T-helper 1 cell treated with Interleukin-12 subunit alpha and Interleukin-12 subunit beta and Interleukin-4 antibody, amounts not matched to agents 30 ng/mL and 1 ng/mL, for 36 hours (primary cell): Measurements from ENCODE around the gene TGFBR2. TPM values are rescaled to one million over a fixed set of nuclear protein-coding genes. Genes with fewer than 3 reads are reported as not detected.

Experiments used
- intact Hi-C: fragments of 100-400 bp; cut with micrococcal nuclease; formaldehyde crosslinking; loops from one replicate; pipeline ENCODE4 v1.15.1; 2024
- total RNA-seq: library from RNA; stranded (reverse); gene quantifications from 2 replicates; pipeline ENCODE4 v1.2.3, GENCODE V29; 2022

Gene TGFBR2
- total RNA-seq = 58.3 and 58.7 TPM in 2 replicates

DNA sequence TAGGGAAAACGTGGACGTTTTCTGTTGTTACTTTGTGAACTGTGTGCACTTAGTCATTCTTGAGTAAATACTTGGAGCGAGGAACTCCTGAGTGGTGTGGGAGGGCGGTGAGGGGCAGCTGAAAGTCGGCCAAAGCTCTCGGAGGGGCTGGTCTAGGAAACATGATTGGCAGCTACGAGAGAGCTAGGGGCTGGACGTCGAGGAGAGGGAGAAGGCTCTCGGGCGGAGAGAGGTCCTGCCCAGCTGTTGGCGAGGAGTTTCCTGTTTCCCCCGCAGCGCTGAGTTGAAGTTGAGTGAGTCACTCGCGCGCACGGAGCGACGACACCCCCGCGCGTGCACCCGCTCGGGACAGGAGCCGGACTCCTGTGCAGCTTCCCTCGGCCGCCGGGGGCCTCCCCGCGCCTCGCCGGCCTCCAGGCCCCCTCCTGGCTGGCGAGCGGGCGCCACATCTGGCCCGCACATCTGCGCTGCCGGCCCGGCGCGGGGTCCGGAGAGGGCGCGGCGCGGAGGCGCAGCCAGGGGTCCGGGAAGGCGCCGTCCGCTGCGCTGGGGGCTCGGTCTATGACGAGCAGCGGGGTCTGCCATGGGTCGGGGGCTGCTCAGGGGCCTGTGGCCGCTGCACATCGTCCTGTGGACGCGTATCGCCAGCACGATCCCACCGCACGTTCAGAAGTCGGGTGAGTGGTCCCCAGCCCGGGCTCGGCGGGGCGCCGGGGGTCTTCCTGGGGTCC is at the start of gene TGFBR2:
Gene TGFBR2, plus strand, starts transcription at position 301 of the 731 bp plus-strand sequence. Its CDS starts 283 bp downstream, at position 584.
- intact Hi-C loops = loop anchor here (1.0 to 10.0 kb wide), 10 partner anchors 14 to 1322 kb away; partner anchors contain the start of gene RBMS3

DNA sequence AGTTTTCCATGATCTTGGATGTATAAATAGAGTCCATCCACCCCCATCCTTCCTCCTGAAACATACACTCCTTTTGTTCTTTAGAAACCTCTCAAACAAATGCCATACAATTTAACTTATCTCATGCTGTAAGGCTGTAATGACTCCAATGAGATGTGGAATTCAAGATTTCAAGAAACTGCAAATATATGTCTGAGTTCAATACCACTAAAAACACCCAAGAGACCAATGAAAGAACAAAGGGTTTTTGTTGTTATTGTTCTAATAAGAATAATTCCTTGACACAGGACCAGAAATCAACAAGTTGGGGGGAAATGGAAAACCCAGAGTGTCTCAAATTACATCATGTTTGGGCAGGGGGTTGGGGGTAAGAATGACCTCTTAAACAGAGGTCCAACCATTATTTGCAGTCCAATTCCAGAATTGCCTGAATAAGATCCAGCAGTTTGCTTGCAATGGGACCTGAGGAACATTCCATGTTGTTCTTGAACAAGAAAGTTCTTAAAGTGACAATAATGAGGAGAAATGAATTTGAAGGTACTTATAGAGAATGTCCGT is 48.6 kb upstream of the TGFBR2 start:
- intact Hi-C loops = no loop called here

DNA sequence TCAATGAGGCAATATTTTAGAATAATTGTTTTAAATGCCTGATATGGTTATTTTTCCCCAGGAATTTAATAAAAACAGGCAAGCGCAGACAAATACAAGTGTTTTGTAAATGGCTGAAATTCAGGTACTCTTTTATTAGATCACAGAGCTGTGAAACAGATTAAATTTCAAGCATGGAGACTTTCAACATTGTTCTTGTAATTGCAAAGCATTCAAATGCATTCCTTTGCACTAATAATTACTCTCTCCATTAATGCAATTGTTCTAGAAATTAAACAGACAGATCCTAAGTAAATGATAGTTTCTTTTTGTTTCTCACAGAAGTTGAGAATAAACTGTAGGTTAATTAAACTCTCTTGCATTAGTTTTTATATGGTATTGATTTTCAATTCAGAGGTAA is 42.4 kb upstream of the TGFBR2 start:
- intact Hi-C loops = no loop called here

DNA sequence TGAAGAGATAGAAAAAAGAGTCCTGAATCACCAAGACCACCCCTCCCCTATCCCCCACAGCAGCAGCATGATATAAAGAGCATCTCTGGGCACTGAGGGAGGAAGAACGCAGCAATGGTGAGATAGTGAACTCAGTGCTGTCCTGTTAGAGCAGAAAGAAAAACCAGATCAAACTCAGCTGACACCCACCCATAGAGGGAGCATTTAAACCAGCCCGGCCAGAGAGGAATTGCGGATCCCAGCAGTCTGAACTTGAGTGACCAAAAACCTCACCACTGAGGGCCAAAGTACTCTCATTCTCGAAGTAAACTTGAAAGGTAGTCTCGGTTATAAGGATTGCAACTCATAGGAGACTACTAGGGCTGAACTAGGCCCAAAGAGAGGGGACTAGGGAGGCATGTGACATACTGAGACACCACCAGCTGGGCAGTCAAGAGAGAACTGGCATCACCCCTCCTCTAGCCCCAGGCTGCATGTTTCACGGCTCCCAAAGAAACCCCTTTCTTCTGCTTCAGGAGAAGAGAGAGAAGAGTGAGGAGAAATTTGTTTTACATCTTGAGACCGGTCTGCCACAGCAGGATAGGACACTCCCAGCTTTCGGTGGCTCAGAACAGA is 39.2 kb upstream of the TGFBR2 start:
- intact Hi-C loops = no loop called here

DNA sequence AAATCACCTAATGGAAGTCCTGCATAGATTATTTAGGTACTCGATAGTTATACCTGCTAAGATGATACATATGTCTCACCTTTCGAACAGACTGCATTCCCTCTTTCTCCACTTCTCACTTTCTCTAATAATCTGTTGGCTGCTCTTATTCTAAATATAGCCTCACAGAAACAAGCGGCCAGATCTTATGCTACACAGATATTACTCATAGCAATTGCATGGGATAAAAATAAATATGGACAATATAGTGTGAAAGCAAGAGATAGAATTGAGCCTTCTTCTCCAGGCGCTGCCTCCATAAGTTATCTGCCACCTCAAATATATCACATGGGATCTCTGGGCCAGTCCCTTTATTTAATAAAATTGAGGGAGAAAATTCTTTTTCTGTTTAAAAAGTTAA is 29.5 kb upstream of the TGFBR2 start:
- intact Hi-C loops = no loop called here

DNA sequence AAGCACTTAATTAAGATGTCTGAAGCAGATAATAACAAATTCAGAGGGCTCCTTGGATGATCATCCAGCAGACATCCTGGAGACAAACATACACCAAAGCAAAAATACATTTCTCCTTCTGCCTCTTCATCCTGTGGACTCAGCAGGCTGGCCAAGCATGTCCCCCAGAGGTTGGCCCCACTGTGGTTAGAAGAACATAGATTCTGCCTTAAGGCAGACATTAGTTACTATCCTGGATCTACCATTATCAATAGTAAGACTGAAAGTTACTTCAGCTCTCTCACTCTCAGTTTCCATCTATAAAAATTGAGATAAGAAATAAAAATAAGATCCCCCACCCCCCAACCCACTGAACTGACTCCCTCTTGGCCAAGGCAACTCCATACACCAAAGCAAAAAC is 28.6 kb upstream of the TGFBR2 start:
- intact Hi-C loops = no loop called here

DNA sequence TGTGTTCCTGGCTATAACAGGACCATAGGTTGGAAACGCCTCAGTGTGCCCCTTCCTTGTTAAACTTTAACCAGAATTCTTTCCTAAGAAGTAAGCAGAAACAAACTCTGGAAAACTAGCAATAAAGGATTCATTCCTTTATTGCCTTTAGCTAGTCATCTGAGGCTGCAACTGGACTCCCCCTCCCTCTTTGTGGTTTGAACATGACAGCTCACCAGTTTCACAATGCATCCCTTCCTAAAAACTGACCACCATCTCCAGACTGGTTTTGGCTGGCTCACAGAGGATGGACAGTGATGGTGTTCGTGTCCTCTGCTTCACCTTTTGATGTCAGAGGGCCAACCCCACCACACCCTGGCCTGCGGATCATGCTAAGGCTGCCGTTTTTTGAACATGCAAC is 27.9 kb upstream of the TGFBR2 start:
- intact Hi-C loops = no loop called here

DNA sequence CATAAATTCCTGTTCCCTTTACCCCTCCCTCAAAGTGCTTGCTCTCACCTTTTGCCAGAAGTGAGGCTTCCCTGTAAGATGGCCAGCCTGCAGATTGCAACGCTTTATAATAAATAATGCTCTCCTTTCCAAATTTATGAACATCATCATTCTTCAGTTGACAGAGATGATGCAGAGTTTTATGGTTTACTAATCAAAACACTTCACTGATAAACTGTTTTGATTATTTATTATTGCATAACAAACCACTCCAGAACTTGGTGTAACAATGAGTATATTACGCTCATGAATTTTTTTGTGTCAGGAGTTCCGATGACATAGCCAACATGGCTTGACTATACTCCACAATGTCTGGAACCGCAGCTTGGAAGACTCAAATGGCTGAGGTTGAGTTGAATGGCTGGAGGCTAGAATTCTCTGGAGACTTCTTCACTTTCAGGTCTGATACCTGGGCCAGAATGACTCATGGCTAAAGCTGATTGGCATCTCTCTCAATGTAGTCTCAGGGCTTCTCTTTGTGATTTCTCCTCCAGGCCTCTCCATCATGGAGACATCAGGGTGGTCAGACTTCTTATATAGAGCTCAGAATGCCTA is 27.3 kb upstream of the TGFBR2 start:
- intact Hi-C loops = no loop called here

DNA sequence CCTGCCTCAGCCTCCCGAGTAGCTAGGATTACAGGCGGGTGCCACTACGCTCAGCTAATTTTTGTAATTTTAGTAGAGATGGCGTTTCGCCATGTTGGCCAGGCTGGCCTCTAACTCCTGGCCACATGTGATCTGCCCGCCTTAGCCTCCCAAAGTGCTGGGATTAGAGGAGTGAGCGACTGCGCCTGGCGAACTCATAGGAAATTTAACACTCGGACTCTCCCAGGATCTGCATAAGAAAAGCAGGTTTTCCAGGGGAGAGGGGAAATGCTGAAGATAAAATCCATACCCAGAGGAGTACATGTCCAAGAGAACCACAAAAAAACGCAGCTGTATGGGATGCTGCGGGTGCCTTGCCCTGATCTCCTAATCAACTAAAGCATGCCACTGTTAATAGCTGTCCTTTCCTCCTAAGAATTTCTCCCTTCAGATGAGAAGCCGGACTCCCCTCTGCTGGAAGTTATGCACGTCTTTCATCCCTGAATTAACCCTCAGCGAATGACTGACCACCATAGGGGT is 25.3 kb upstream of the TGFBR2 start:
- intact Hi-C loops = no loop called here

DNA sequence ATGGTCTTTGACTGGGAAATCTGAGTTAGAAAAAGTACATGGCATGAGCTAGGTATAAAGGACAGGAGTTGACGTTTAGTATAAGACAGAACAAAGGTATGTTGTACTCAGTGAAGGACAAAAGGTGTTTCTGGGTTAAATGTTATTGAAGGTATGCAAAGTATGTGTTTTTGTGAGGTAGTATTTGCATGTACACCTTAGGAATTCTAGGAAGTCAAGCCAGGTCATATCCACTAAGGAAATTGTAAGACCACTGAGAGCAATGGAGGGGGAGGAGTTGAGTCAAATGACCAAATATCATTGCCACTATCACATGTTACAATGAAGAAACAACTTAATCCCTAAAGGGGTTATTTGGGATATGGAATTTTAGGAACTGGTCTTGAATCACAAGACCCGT is 24.4 kb upstream of the TGFBR2 start:
- intact Hi-C loops = no loop called here

DNA sequence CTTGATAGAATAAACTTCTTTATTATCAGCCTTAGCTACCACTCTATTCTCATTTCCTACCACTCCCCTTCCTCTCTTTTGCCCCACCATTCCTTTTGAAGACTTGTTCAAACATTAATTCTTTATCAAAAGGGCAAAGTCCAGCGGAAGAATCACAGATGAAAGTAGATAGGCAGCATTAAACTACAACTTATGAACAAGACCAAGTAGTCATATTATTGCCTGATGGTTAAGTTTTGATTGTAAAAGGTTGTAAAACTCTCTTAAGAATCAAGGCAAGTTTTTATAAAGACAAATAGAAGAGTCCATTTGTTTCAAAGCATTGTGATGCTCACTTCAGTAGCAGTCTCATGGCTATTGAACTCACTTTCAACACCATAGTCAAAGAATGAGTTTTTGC is 22.4 kb upstream of the TGFBR2 start:
- intact Hi-C loops = no loop called here

DNA sequence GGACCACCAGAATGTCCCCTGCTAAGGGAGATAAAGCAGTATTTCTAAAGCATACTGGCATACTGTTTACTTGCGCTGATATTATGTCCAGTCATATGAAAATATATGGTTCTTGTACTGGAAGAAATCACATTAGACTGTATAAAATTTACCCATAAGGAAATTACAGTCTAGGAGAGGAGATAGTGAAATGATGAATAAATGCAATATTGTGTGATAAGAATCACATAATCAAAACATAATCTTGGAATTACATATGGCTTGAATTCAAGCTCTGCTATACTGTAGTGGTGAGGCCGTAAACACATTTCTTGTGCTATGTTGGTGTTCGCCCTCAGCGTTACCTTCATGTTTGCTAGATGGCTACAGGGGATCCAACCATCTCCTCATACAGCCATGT is 20.7 kb upstream of the TGFBR2 start:
- intact Hi-C loops = no loop called here

DNA sequence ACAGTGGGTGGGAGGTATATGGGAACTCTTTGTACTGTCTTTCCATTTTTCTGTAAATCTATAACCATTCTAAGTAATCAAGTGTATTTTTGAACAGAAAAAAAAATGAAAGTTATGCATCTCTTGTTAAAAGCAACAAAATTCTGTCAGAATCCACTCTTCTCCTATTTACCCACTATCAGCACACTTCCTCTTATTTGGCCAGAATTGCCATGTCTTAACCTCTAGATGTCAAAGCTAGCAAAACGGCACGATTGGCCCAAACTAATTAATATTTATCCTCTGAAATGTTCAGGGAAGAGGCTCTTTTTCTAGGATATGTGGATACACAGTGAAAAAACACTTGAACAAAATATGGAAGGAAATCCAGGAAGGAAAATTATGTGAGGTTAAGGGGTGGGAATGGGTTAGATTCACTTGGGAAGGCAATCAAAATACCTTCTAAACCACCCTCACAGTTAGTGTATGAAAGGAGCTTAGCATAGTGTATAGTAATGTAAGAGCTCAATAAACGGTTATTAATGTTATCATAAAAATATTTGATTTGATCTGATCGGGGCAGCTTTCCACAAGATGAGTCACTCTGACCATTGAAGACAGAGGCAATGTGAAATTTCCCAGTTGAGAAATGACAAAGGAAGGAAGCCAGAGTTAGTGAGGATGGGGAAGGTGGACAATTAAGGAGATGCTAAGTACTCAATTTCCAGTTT is 20.1 kb upstream of the TGFBR2 start:
- intact Hi-C loops = no loop called here

DNA sequence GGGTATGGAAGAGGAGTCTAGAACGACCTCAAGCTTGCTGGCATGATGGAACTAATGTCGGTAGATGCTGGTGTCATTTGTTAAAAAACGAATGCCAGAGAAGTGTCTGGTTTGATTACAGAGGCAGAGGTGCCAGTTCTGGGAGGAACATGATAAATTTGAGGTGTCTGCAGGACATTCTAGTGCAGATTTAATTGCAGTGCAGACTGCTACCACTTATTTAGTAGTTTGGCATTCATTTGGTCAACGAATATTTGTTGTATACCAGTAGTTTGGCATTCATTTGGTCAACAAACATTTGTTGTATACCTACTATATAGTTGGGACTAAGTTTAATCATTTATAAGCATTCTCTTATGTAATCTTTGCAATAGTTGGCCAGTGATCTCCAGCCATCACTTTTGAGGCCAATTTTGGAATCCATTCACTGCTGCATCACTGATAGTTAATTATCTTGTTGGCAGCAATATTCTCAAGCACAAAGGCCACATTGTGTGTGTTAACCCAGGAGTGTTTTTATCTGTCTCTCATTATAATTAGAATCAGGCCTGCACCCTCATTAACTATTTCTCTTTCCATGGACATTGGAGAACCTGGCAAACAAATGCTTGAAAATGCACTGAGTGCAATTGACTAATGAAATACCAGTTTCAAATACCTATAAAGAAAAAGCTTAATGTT is 19.5 kb upstream of the TGFBR2 start:
- intact Hi-C loops = no loop called here

DNA sequence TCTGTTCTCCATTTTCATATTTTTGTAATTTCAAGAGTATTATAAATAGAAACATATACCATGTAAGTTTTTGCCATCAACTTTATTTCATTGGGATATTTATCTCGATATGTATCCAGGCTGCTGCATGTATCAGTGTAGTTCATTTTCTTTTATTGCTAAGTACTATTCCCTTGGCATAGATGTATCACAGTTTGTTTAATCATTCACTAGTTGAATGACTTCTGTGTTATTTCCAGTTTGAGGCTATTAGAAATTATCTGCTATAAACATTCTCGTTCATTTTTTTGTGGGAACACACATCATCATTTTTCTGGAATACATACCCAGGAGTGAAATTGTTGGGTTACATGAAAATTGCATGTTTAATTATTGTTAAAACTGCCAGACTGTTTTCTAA is 18.5 kb upstream of the TGFBR2 start:
- intact Hi-C loops = no loop called here

DNA sequence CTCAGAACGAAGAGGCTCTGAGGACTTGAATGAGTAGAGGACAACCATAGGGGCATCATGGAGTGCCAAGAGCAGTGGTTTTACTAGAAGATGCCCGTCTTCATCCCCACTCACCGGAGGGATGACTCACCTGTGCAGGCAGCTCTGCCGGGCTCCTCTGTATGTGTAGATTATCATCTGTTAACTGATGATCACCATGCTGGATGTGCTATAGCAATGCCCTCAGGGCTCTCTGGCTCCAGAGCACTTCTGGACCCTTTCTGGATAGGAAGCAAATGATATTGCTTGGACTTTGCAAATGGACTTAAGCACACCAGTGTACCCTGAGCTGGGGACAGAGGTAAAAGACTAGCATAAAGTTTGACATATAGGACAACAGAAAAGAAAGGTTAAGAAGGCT is 10.2 kb upstream of the TGFBR2 start:
- intact Hi-C loops = no loop called here

DNA sequence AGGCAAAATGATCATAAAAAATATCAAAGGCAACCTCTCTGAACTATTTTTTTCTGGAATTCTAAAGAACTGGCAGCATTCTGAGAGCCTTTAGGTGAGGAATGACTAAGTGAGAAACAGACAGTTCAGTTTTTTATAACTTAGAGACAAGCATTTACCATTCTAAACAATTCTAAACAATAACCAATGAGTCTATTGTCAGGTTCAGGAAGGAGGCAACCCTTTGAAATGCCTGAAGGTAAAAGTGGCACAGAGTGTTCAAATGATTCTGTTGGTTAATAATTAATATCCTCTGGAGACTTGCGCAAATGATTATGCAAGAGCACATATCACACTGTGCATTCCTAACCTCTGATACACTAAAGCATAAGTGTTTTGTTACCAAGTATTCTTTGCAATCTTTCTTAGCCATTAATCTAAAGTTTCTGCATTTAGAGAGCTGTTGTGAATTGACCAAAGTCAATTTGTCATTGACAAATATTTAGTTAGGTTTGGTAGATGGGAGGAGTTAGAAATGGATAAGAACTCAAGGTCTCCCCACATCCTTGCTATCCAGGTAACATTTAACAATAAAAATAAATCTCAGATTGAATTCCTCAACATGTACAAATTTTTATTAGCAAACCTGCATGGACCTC is 9.2 kb upstream of the TGFBR2 start:
- intact Hi-C loops = no loop called here

DNA sequence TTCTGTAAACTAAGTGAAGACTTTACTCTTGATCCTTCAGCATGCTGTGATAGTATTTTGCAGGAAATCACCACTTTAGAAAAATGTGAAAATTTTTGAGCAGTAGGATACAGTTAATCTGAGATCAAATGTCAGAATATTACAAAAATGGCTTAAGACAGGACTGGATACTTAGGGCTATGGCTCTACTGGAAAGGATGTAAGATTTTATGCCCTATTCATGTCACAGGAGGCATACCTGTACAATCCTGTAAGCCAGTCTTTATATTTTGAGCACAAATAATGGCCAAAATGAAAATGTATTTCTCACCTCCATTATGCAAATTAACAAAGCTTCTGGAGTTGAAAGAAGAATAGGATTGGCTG is 8.6 kb upstream of the TGFBR2 start:
- intact Hi-C loops = loop anchor here (2.0 kb wide), 1 partner anchor 73 kb away; no protein-coding TSS in a partner anchor

DNA sequence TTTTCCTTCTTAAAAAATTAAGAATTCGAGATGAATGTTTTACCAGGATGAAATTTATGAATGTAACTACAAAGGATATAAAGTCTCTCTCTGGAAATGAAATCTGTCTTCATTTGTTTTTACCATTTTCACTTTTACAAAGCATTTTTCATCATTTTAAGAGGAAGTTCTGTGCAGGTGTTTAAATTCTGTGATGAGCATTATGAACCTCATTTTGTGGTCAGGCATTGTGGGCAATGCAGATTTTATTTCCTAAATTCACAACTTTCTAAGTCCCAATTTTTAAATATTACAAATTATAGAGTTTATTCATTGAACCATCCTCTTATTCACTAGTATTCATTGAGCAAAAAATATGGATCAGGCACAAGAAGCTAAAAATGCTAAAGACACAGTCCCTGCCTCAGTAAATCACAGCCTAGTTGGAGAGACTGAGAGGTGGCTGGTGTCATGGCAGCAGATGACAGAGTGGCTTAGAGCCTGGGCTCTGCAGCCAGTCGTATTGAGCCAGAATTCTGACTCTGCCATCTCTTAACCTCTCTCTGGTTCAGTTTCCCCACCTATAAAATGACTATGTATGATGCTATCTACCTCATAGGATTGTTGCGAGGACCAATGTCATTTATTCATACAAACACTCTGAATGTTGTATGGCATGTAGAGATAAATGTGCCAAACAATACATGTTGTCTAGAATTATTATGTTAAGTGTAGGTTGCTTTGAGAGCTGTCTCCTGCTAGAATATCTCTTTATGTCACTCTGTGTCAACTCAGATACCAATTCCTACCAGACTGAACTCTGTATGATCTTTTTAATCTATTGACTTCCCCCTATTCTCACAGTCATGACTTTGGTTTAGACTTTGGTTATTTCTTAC is 7.5 kb upstream of the TGFBR2 start:
- intact Hi-C loops = loop anchor here (2.0 kb wide), 1 partner anchor 74 kb away; no protein-coding TSS in a partner anchor
